ENCODE results near the gene CCDC171. TPM values are rescaled to one million over a fixed set of nuclear protein-coding genes. Genes with fewer than 3 reads are reported as not detected.

Gene CCDC171
- total and polyA plus RNA-seq, 10 of the 15 experiments (the other 5 are each of a cell fraction or from before 2014, with no cell fraction given), result 1.00 to 7.2 (median 2.8) TPM

DNA sequence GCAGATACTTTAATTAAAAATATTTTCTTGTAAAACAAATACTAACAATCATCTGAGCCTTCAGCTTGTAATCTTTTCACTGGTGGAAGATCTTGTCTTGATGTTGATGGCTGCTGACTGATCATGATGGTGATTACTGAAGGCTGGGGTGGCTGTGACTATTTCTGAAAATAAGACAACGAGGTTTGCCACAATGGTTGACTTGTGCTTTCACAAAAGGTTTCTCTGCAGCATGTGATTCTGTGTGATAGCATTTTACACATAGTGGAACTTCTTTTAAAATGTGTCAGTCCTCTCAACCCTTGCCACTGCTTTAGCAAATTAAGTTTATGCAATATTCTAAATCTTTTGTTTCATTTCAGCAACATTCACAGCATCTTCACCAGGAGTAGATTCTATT, 461.0 kb downstream of the CCDC171 start (continued):
- TF ChIP-seq, protein P1, sequence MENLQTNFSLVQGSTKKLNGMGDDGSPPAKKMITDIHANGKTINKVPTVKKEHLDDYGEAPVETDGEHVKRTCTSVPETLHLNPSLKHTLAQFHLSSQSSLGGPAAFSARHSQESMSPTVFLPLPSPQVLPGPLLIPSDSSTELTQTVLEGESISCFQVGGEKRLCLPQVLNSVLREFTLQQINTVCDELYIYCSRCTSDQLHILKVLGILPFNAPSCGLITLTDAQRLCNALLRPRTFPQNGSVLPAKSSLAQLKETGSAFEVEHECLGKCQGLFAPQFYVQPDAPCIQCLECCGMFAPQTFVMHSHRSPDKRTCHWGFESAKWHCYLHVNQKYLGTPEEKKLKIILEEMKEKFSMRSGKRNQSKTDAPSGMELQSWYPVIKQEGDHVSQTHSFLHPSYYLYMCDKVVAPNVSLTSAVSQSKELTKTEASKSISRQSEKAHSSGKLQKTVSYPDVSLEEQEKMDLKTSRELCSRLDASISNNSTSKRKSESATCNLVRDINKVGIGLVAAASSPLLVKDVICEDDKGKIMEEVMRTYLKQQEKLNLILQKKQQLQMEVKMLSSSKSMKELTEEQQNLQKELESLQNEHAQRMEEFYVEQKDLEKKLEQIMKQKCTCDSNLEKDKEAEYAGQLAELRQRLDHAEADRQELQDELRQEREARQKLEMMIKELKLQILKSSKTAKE (IDR thresholded peaks at IDR 0.05; ENCODE audit: low read depth, poor library complexity, severe bottlenecking), result no peak
- TF ChIP-seq SIN3A (IDR thresholded peaks at IDR 0.05; ENCODE audit: low read depth, low read length) (no peak), BRCA1 (IDR thresholded peaks at IDR 0.05; ENCODE audit: low read depth, low read length) (no peak), MEF2A (IDR thresholded peaks at IDR 0.05; ENCODE audit: insufficient read depth, low read depth, low read length) (no peak)

DNA sequence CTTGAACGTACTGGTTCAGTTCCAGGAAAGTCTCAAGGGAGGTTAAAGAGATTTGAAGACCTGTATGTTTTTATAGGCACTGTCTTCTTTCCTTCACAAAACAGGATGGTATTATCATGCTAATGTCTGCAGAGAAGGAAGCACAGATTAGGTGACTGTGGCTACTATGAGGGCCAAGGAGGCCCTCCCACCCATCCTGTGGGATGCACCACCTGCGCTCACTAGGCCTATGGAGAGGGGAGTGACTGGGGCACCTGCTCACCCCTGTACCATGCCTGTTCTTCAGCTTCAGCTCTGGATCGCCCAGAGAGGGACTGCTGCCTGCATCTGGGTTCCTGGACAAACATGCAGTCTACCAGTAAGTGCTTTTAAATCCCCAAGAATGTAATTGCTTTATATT, 469.4 kb downstream of the CCDC171 start:
- Histone ChIP-seq H3K9me3 (replicated peaks; ENCODE audit: control insufficient read depth, insufficient read depth, low read length) (no peaks in the 10 kb centered on the region), H3K4me1 (ENCODE audit: control insufficient read depth, insufficient read depth, low read length) (no peaks in the 10 kb centered on the region), H3K9ac (ENCODE audit: control insufficient read depth, insufficient read depth, low read length) (no peak overlapping the region), H3K36me3 (ENCODE audit: control insufficient read depth in 2 of 2, insufficient read depth in 2 of 2, low read length in 1 of 2) (no peaks in the 10 kb centered on the region), H4K20me1 (ENCODE audit: control insufficient read depth, insufficient read depth) (no peaks in the 10 kb centered on the region), H3K27me3 (replicated peaks in 1 of 2; ENCODE audit: control insufficient read depth in 2 of 2, insufficient read depth in 2 of 2, low read length in 1 of 2) (no peaks in the 10 kb centered on the region), H3K4me3 (no peak overlapping the region), H3K4me2 (ENCODE audit: control insufficient read depth, insufficient read depth) (no peak overlapping the region), H2AFZ (ENCODE audit: control insufficient read depth, low read depth, low read length) (no peak overlapping the region), H3K79me2 (ENCODE audit: control insufficient read depth, insufficient read depth, low read length) (no peaks in the 10 kb centered on the region), H3K27ac (ENCODE audit: control insufficient read depth, insufficient read depth) (no peak overlapping the region)
- RAD21 ChIA-PET (ENCODE audit: unreplicated experiment), result no interaction called here
- CTCF ChIA-PET, result no interaction called here
- FAIRE-seq (no peak), ATAC-seq (no peak), DNase-seq (ENCODE audit: low read depth, low spot score) (no peak)
- WGBS (ENCODE audit: insufficient coverage, insufficient replicate concordance, low lambda C conversion rate, missing lambda C conversion rate), result 13% methylated on average over 3 of the region's 3 CpGs
- no TSS peak for BruUV-seq (replicated peaks)
- intact Hi-C loops (cut with micrococcal nuclease; ENCODE audit: unreplicated experiment), result no loop called here
- POLR2A ChIA-PET, result no interaction called here
- in situ Hi-C loops (cut with MboI), result no loop called here
- SMC1A ChIA-PET (ENCODE audit: uncharacterized antibody, unreplicated experiment), result no interaction called here
- no peak for TF ChIP-seq TAF1 (IDR thresholded peaks at IDR 0.05; ENCODE audit: borderline replicate concordance, low read depth, low read length)
- TF ChIP-seq FOXM1 (IDR thresholded peaks at IDR 0.05; ENCODE audit: low read depth, low read length), result no peak
- TF ChIP-seq SPI1 (IDR thresholded peaks at IDR 0.05; ENCODE audit: borderline replicate concordance, insufficient read depth, low read depth, low read length), result no peak
- TF ChIP-seq NRF1 (conservative IDR thresholded peaks at IDR 0.05; ENCODE audit: low read depth, low read length), result no peak
- no peak for TF ChIP-seq RUNX3 (IDR thresholded peaks at IDR 0.05; ENCODE audit: low read length)
- no peak for TF ChIP-seq HCFC1 (IDR thresholded peaks at IDR 0.05; ENCODE audit: low read length)
- TF ChIP-seq, protein P2, sequence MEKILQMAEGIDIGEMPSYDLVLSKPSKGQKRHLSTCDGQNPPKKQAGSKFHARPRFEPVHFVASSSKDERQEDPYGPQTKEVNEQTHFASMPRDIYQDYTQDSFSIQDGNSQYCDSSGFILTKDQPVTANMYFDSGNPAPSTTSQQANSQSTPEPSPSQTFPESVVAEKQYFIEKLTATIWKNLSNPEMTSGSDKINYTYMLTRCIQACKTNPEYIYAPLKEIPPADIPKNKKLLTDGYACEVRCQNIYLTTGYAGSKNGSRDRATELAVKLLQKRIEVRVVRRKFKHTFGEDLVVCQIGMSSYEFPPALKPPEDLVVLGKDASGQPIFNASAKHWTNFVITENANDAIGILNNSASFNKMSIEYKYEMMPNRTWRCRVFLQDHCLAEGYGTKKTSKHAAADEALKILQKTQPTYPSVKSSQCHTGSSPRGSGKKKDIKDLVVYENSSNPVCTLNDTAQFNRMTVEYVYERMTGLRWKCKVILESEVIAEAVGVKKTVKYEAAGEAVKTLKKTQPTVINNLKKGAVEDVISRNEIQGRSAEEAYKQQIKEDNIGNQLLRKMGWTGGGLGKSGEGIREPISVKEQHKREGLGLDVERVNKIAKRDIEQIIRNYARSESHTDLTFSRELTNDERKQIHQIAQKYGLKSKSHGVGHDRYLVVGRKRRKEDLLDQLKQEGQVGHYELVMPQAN (conservative IDR thresholded peaks at IDR 0.05), result no peak
- TF ChIP-seq, protein P3, sequence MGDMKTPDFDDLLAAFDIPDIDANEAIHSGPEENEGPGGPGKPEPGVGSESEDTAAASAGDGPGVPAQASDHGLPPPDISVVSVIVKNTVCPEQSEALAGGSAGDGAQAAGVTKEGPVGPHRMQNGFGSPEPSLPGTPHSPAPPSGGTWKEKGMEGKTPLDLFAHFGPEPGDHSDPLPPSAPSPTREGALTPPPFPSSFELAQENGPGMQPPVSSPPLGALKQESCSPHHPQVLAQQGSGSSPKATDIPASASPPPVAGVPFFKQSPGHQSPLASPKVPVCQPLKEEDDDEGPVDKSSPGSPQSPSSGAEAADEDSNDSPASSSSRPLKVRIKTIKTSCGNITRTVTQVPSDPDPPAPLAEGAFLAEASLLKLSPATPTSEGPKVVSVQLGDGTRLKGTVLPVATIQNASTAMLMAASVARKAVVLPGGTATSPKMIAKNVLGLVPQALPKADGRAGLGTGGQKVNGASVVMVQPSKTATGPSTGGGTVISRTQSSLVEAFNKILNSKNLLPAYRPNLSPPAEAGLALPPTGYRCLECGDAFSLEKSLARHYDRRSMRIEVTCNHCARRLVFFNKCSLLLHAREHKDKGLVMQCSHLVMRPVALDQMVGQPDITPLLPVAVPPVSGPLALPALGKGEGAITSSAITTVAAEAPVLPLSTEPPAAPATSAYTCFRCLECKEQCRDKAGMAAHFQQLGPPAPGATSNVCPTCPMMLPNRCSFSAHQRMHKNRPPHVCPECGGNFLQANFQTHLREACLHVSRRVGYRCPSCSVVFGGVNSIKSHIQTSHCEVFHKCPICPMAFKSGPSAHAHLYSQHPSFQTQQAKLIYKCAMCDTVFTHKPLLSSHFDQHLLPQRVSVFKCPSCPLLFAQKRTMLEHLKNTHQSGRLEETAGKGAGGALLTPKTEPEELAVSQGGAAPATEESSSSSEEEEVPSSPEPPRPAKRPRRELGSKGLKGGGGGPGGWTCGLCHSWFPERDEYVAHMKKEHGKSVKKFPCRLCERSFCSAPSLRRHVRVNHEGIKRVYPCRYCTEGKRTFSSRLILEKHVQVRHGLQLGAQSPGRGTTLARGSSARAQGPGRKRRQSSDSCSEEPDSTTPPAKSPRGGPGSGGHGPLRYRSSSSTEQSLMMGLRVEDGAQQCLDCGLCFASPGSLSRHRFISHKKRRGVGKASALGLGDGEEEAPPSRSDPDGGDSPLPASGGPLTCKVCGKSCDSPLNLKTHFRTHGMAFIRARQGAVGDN (IDR thresholded peaks at IDR 0.05), result no peak
- TF ChIP-seq ZNF217 (IDR thresholded peaks at IDR 0.05), result no peak
- no peak for TF ChIP-seq IKZF1 (conservative IDR thresholded peaks at IDR 0.05)
- no peak for TF ChIP-seq SREBF1 (IDR thresholded peaks at IDR 0.05; ENCODE audit: low read length)
- TF ChIP-seq EGR1 (IDR thresholded peaks at IDR 0.05; ENCODE audit: borderline replicate concordance in 1 of 2, low read depth in 2 of 2, low read length in 2 of 2), result no peak
- no peak for TF ChIP-seq CREM (IDR thresholded peaks at IDR 0.05; ENCODE audit: low read depth)

All from GM12878 (cell line).